ENCODE results near the gene SORCS3. TPM values are rescaled to one million over a fixed set of nuclear protein-coding genes. Genes with fewer than 3 reads are reported as not detected.

Gene SORCS3
- total RNA-seq, 1 donor from 2014 or later, result 0.31 TPM

DNA sequence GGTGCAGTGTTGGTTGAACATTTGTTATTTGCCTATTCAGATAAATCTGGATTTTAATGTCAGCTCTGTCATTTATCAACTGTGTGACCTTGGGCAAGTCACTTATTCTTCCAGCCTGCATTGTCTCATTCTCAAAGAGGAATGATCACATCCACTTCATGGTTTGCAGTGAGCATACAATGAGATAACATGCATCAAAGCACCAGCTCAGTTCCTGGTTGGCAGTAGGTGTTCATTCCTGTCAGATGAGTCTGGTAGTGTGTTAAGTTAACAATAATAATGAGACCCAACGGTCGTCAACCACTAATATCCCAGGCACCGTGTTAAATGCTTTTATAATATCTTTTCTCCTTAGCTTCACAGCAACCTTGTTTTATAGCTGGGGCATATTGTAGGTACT, 137.3 kb downstream of the SORCS3 start:
- Mint-ChIP-seq H3K27ac (no peak overlapping the region), H3K4me1 (ENCODE audit: low read depth) (no peaks in the 10 kb centered on the region), H3K9me3 (ENCODE audit: low read depth) (no peaks in the 10 kb centered on the region), H3K36me3 (ENCODE audit: insufficient read depth) (no peaks in the 10 kb centered on the region), H3K4me3 (ENCODE audit: low read depth) (no peak overlapping the region), H3K27me3 (peaks cover 21% of the 10 kb centered on the region)
- no peak for DNase-seq (ENCODE audit: low spot score, unreplicated experiment)
- TF ChIP-seq, protein P1, sequence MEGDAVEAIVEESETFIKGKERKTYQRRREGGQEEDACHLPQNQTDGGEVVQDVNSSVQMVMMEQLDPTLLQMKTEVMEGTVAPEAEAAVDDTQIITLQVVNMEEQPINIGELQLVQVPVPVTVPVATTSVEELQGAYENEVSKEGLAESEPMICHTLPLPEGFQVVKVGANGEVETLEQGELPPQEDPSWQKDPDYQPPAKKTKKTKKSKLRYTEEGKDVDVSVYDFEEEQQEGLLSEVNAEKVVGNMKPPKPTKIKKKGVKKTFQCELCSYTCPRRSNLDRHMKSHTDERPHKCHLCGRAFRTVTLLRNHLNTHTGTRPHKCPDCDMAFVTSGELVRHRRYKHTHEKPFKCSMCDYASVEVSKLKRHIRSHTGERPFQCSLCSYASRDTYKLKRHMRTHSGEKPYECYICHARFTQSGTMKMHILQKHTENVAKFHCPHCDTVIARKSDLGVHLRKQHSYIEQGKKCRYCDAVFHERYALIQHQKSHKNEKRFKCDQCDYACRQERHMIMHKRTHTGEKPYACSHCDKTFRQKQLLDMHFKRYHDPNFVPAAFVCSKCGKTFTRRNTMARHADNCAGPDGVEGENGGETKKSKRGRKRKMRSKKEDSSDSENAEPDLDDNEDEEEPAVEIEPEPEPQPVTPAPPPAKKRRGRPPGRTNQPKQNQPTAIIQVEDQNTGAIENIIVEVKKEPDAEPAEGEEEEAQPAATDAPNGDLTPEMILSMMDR (IDR thresholded peaks at IDR 0.05; ENCODE audit: unreplicated experiment), result no peak

DNA sequence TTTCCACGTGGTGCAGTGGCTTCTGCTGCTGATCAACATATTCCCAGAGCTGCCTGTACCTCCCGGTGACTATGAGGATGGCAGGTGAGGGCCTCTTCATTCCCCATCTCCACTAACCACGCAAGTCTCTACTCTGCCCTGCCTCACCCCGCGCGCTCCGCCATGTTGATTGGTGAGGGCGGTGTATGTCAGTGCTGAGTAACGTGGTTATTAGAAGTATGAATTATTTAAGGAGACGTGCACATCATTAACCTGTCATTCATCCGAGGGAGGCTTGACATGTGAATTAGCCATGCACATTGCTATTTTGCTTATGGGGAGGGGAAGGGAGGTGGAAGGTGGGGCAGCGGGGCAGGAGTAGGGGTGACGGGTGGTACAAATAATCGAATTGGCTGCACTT, 138.6 kb downstream of the SORCS3 start:
- Mint-ChIP-seq H3K4me3 (ENCODE audit: low read depth) (no peak overlapping the region), H3K36me3 (ENCODE audit: insufficient read depth) (no peaks in the 10 kb centered on the region), H3K9me3 (ENCODE audit: low read depth) (no peaks in the 10 kb centered on the region), H3K27me3 (peaks cover 14% of the 10 kb centered on the region), H3K4me1 (ENCODE audit: low read depth) (no peaks in the 10 kb centered on the region), H3K27ac (no peak overlapping the region)
- TF ChIP-seq, protein P1 (IDR thresholded peaks at IDR 0.05; ENCODE audit: unreplicated experiment), result no peak
- no peak for DNase-seq (ENCODE audit: low spot score, unreplicated experiment)

DNA sequence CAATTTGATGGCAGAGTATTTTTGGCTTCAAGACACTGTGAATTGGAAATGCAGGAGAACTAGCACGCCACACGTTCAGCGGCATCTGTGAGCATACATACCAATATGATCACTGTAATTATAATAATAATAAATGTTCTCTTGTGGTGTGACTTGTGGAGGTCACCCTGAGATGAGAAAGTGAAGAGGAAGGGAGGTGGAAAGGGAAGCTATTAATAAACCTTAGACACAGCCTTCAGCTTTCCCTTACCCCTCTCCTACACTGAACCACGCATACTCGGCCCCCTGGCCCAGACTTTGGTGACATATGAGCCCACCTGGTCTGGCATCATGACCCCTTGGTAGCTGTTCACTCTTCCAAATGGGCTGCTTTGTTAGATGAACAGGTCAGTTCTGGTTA, 139.1 kb downstream of the SORCS3 start:
- TF ChIP-seq, protein P1 (IDR thresholded peaks at IDR 0.05; ENCODE audit: unreplicated experiment), result no peak
- Mint-ChIP-seq H3K4me3 (ENCODE audit: low read depth) (no peak overlapping the region), H3K27me3 (peaks cover 13% of the 10 kb centered on the region), H3K9me3 (ENCODE audit: low read depth) (no peaks in the 10 kb centered on the region), H3K27ac (no peak overlapping the region), H3K36me3 (ENCODE audit: insufficient read depth) (no peaks in the 10 kb centered on the region), H3K4me1 (ENCODE audit: low read depth) (no peaks in the 10 kb centered on the region)
- no peak for DNase-seq (ENCODE audit: low spot score, unreplicated experiment)

DNA sequence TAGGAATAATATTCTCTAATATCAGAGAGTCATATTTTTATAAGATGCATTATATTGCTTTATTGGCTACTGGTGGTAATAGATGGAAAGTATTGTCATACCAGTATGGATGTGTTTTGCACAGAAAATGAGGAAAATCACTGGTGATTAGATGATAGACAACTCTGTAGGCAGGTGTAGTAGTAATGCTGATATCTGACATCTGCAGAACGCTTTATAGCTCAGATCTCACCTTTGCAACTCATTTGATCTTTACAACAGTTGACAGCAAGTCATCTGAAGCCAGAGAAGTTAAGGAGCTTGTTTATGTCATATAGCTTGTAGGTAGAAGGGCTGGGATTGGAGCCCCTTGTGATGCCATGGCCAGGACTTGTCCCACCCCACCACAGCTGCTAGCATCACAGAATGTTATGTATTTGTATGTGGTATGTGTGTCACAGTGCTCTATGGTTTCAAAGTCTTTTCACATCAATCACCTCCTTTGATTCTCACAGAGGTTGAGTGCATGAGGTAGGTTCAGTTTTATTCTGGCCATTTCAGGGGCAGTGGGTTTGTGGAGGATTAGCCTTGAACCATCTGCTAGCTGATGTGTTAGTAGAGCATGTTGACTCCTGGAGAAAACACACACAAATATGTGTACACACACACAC, 140.0 kb downstream of the SORCS3 start:
- Mint-ChIP-seq H3K36me3 (ENCODE audit: insufficient read depth) (no peaks in the 10 kb centered on the region), H3K4me1 (ENCODE audit: low read depth) (no peaks in the 10 kb centered on the region), H3K9me3 (ENCODE audit: low read depth) (no peaks in the 10 kb centered on the region), H3K27ac (no peak overlapping the region), H3K4me3 (ENCODE audit: low read depth) (no peak overlapping the region), H3K27me3 (peaks cover 9% of the 10 kb centered on the region)
- no peak for DNase-seq (ENCODE audit: low spot score, unreplicated experiment)
- TF ChIP-seq, protein P1 (IDR thresholded peaks at IDR 0.05; ENCODE audit: unreplicated experiment), result no peak

DNA sequence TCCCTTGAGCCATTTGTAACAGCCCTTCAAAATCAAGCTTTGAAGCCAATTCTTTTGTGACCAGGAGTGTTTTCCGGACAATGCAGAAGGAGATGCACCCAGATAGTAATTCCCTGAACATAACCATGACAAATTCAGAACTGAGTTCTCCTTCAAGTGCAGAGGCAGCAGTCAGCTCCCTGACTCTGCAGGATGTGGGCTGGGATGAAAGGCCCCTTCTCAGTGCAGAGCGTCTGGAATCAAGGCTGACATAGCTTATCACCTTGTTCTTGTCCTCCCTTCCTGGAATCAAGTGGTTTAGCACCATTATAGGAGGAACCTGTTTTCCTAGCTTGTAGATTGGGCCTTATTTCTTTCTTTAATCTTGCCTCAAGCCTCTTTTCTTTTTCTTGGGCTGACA, 143.4 kb downstream of the SORCS3 start:
- Mint-ChIP-seq H3K27me3 (no peaks in the 10 kb centered on the region), H3K4me1 (ENCODE audit: low read depth) (no peaks in the 10 kb centered on the region), H3K27ac (no peak overlapping the region), H3K4me3 (ENCODE audit: low read depth) (no peak overlapping the region), H3K9me3 (ENCODE audit: low read depth) (peaks cover 4% of the 10 kb centered on the region), H3K36me3 (ENCODE audit: insufficient read depth) (no peaks in the 10 kb centered on the region)
- TF ChIP-seq, protein P1 (IDR thresholded peaks at IDR 0.05; ENCODE audit: unreplicated experiment), result no peak
- DNase-seq (ENCODE audit: low spot score, unreplicated experiment), result no peak

All from progenitor cell of endocrine pancreas (in vitro differentiated cells).